CD4-positive, alpha-beta T cell treated with Interleukin-6 at 100 ng/mL for 8 hours (primary cell): ENCODE measurements around the gene PROB1.
A peak's percentile ranks its signal among the peaks of the same experiment; 100 is the strongest.
"Not testable (repeated sequence)": the region's sequence is repeated elsewhere in the genome, so short reads cannot be mapped to it uniquely, and the experiment has no call there.

Source experiments
- DNase-seq: peaks from one replicate; pipeline ENCODE4 v3.0.0-alpha.2; 2020; ENCODE audit warnings: mixed read lengths, low spot score

Gene PROB1

GRCh38 chr5:139414581-139415130 is 19.8 kb upstream of the PROB1 start:
- DNase-seq: no peak

- no peak for DNase-seq
Observed at GRCh38 chr5:139413963-139414362, 19.1 kb upstream of the PROB1 start.

GRCh38 chr5:139413153-139413552 is 18.2 kb upstream of the PROB1 start:
- DNase-seq: no peak

- no peak for DNase-seq
Observed at GRCh38 chr5:139410993-139411828, 16.3 kb upstream of the PROB1 start.

- DNase-seq: no peak
Observed at GRCh38 chr5:139410121-139410992, 15.5 kb upstream of the PROB1 start.

- not testable (repeated sequence) for DNase-seq
Observed at GRCh38 chr5:139409116-139409515, 14.2 kb upstream of the PROB1 start.

GRCh38 chr5:139408191-139408590 is 13.3 kb upstream of the PROB1 start:
- no peak for DNase-seq

- DNase-seq: no peak
Observed at GRCh38 chr5:139407517-139407916, 12.6 kb upstream of the PROB1 start.

- no peak for DNase-seq
Observed at GRCh38 chr5:139406963-139407362, 12.1 kb upstream of the PROB1 start.

GRCh38 chr5:139404484-139404840 is 9.6 kb upstream of the PROB1 start:
- no peak for DNase-seq

GRCh38 chr5:139403787-139404483 is 9.0 kb upstream of the PROB1 start, which contains the start of gene SPATA24:
Gene SPATA24, minus strand, starts transcription at chr5:139404089. Its CDS starts 29 bp downstream, at chr5:139404060.
- peak; percentile 98 for DNase-seq

- no peak for DNase-seq
Observed at GRCh38 chr5:139403418-139403786, 8.5 kb upstream of the PROB1 start.

GRCh38 chr5:139402561-139403158 is 7.8 kb upstream of the PROB1 start:
- no peak for DNase-seq

GRCh38 chr5:139401546-139401945 is 6.6 kb upstream of the PROB1 start:
- DNase-seq: no peak

GRCh38 chr5:139399501-139400121 is 4.7 kb upstream of the PROB1 start:
- no peak for DNase-seq

- no peak for DNase-seq
Observed at GRCh38 chr5:139397921-139398320, 3.0 kb upstream of the PROB1 start.

GRCh38 chr5:139396691-139397090 is 1.8 kb upstream of the PROB1 start:
- DNase-seq: no peak

- DNase-seq: no peak
Observed at GRCh38 chr5:139395844-139396640, 1.1 kb upstream of the PROB1 start.

GRCh38 chr5:139394123-139394653 is 716 bp downstream of the PROB1 start:
- DNase-seq: peak; percentile 44

- DNase-seq: no peak
Observed at GRCh38 chr5:139393497-139394122, 1.3 kb downstream of the PROB1 start.
